Caco-2 (cell line): ENCODE results near the gene BCL2L13. TPM values are rescaled to one million over a fixed set of nuclear protein-coding genes. Genes with fewer than 3 reads are reported as not detected.
A peak's percentile ranks its signal among the peaks of the same experiment; 100 is the strongest.
"Not testable (repeated sequence)": the region's sequence is repeated elsewhere in the genome, so short reads cannot be mapped to it uniquely, and the experiment has no call there.

ENCODE experiments used
- BruUV-seq: library from RNA; stranded (reverse); fragments of 400-500 nt; replicated peaks from 2 replicates; lab custom pipeline; 2021; lab: Mats Ljungman, UMichigan
- CTCF ChIA-PET: fragments of 300-600 bp; sonication (Branson Sonifier 250); formaldehyde crosslinking; loops from one replicate; lab custom pipeline; 2022; ENCODE audit warnings: antibody characterized with exemption; lab: Charles Lee
- POLR2A ChIA-PET: fragments of 300-600 bp; sonication (Branson Sonifier 250); formaldehyde crosslinking; loops from one replicate; lab custom pipeline; 2022; ENCODE audit warnings: antibody characterized with exemption; lab: Charles Lee
- DNase-seq, 2 experiments: peaks; one replicate each; pipeline versions ENCODE4 v3.0.0 to v3.0.0-alpha.2; 2020 to 2022
- H3K27me3 ChIP-seq: replicated peaks from 2 replicates; pipeline ENCODE4 v1.6.0; 2011; ENCODE audit warnings: low read length; ENCODE audit not compliant: control insufficient read depth, insufficient read depth
- H3K36me3 ChIP-seq: 2 replicates; pipeline ENCODE4 v1.5.1; 2011; ENCODE audit warnings: low read length; ENCODE audit not compliant: control insufficient read depth, insufficient read depth
- H3K4me1 ChIP-seq: fragments of 250-450 bp; sonication (Bioruptor Pico); 2 replicates; pipeline ENCODE4 v1.5.1; 2020; ENCODE audit warnings: mild to moderate bottlenecking
- H3K4me3 ChIP-seq: 2 replicates; pipeline ENCODE4 v1.5.1; 2011; ENCODE audit warnings: low read depth, mild to moderate bottlenecking, control low read depth, low read length
- H3K9me3 ChIP-seq: fragments of 250-450 bp; sonication (Bioruptor Pico); 2 replicates; pipeline ENCODE4 v1.5.1; 2020; ENCODE audit warnings: mild to moderate bottlenecking, moderate library complexity
- H3K27ac Mint-ChIP-seq: one replicate; pipeline ENCODE4 v1.8.0; 2022; ENCODE audit warnings: mixed read lengths; ENCODE audit not compliant: unreplicated experiment
- H3K27me3 Mint-ChIP-seq: one replicate; pipeline ENCODE4 v1.8.0; 2022; ENCODE audit warnings: mixed read lengths; ENCODE audit not compliant: insufficient read depth, unreplicated experiment
- H3K36me3 Mint-ChIP-seq: one replicate; pipeline ENCODE4 v1.8.0; 2022; ENCODE audit warnings: mild to moderate bottlenecking, mixed read lengths; ENCODE audit not compliant: insufficient read depth, unreplicated experiment
- H3K4me1 Mint-ChIP-seq: one replicate; pipeline ENCODE4 v1.8.0; 2022; ENCODE audit warnings: low read depth, mixed read lengths; ENCODE audit not compliant: unreplicated experiment
- H3K4me3 Mint-ChIP-seq: one replicate; pipeline ENCODE4 v1.8.0; 2022; ENCODE audit warnings: mild to moderate bottlenecking, moderate library complexity, mixed read lengths; ENCODE audit not compliant: unreplicated experiment
- H3K9me3 Mint-ChIP-seq: one replicate; pipeline ENCODE4 v1.8.0; 2022; ENCODE audit warnings: mixed read lengths; ENCODE audit not compliant: unreplicated experiment
- intact Hi-C: fragments of 100-400 bp; cut with micrococcal nuclease; formaldehyde crosslinking; loops from one replicate; pipeline ENCODE4 v1.10.0; 2022; ENCODE audit not compliant: unreplicated experiment
- total RNA-seq: library from RNA; stranded (reverse); gene quantifications from 2 replicates; pipeline ENCODE4 v1.2.3, GENCODE V29; 2022
- TF ChIP-seq, protein P1 (sequence below), 2 experiments: fragments of 200-600 bp in 1 of 2; IDR thresholded peaks; 1 replicate in 1 of 2; 2 replicates in 1 of 2; pipeline versions ENCODE4 v1.5.1 to v1.8.0; 2011 to 2022; ENCODE audit warnings: antibody characterized with exemption in 1 of 2, control low read depth in 1 of 2, inconsistent platforms in 1 of 2, low read depth in 1 of 2, low read length in 1 of 2, mild to moderate bottlenecking in 1 of 2, moderate library complexity in 1 of 2; ENCODE audit not compliant: insufficient read depth in 1 of 2, severe bottlenecking in 1 of 2, unreplicated experiment in 1 of 2

BCL2L13 gene
- total RNA-seq, 1 experiment from 2014 or later = 34.3 TPM

DNA sequence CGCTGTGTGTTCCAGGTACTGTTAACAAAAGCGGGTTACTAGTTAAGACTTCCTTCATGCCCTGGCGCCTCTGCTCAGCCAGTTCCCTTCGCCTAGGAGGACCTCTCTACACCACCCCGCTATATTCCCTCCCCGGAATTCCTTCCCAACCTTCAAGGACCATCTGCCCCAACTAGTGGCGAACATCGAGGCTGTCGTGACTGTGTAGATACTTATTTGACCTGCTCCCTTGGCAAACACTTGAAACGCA, 450 bp upstream of the BCL2L13 start:
- TF ChIP-seq, protein P1, sequence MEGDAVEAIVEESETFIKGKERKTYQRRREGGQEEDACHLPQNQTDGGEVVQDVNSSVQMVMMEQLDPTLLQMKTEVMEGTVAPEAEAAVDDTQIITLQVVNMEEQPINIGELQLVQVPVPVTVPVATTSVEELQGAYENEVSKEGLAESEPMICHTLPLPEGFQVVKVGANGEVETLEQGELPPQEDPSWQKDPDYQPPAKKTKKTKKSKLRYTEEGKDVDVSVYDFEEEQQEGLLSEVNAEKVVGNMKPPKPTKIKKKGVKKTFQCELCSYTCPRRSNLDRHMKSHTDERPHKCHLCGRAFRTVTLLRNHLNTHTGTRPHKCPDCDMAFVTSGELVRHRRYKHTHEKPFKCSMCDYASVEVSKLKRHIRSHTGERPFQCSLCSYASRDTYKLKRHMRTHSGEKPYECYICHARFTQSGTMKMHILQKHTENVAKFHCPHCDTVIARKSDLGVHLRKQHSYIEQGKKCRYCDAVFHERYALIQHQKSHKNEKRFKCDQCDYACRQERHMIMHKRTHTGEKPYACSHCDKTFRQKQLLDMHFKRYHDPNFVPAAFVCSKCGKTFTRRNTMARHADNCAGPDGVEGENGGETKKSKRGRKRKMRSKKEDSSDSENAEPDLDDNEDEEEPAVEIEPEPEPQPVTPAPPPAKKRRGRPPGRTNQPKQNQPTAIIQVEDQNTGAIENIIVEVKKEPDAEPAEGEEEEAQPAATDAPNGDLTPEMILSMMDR (IDR thresholded peaks at IDR 0.05; ENCODE audit: insufficient read depth in 1 of 2, low read depth in 1 of 2, low read length in 1 of 2, severe bottlenecking in 1 of 2, unreplicated experiment in 1 of 2) = peak in 1 of 2 experiments; percentile 26
- H3K4me3 Mint-ChIP-seq = peak overlapping the region; percentile 94
- Histone ChIP-seq H3K9me3 (no peaks in the 10 kb centered on the region), H3K27me3 (no peaks in the 10 kb centered on the region), H3K36me3 (no peaks in the 10 kb centered on the region), H3K4me3 (peak overlapping the region; percentile 67), H3K4me1 (peaks cover 20% of the 10 kb centered on the region)
- peak overlapping the region; percentile 95 for H3K27ac Mint-ChIP-seq
- H3K36me3 Mint-ChIP-seq = peaks cover 41% of the 10 kb centered on the region
- intact Hi-C loops = no loop called here
- CTCF ChIA-PET = interaction anchor here (1.0 kb wide), 1 partner anchor 20 kb away, joined by 3 read pairs; no protein-coding TSS in a partner anchor
- peaks cover 18% of the 10 kb centered on the region for H3K4me1 Mint-ChIP-seq
- BruUV-seq = no TSS peak
- no peaks in the 10 kb centered on the region for H3K27me3 Mint-ChIP-seq
- no peaks in the 10 kb centered on the region for H3K9me3 Mint-ChIP-seq
- DNase-seq = no peak
- POLR2A ChIA-PET = no interaction called here

DNA sequence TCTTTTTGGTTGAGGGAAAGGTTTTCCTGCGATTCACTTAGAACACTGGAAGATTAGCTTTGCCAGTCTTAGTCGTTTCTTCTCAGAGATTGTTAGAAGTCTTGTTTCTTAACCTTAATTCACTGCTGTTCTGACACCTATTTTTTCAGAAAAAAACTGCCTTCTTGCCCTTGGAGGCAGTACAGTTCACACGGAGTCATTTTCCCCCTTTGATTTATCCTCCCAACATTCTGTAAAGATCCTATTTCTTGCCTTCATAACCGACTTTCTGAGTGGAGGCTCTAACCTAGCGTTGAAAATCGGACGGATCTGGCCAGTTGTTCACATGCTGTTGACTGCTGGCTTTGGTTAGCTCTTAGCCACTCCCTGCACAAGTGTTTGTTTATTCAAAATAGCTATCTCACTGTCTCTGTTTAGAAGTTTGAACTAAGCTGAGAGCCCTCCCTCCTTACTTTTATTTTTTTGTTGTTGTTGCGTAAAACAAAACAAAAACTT, 737 bp downstream of the BCL2L13 start:
- peak in 1 of 2 experiments; percentile 56 for DNase-seq
- intact Hi-C loops = no loop called here
- peaks cover 8% of the 10 kb centered on the region for H3K4me1 Mint-ChIP-seq
- peaks cover 12% of the 10 kb centered on the region for H3K4me1 ChIP-seq
- POLR2A ChIA-PET = interaction anchor here (0.6 to 1.6 kb wide), 6 partner anchors 10 to 422 kb away, joined by 3 to 6 read pairs (median 4); no protein-coding TSS in a partner anchor
- H3K27me3 Mint-ChIP-seq = no peaks in the 10 kb centered on the region
- H3K27ac Mint-ChIP-seq = peak overlapping the region; percentile 95
- TF ChIP-seq, protein P1 (IDR thresholded peaks at IDR 0.05; ENCODE audit: insufficient read depth in 1 of 2, low read depth in 1 of 2, low read length in 1 of 2, severe bottlenecking in 1 of 2, unreplicated experiment in 1 of 2) = no peak
- H3K9me3 ChIP-seq = no peaks in the 10 kb centered on the region
- peak overlapping the region; percentile 67 for H3K4me3 ChIP-seq
- H3K9me3 Mint-ChIP-seq = no peaks in the 10 kb centered on the region
- CTCF ChIA-PET = no interaction called here
- H3K36me3 Mint-ChIP-seq = peaks cover 38% of the 10 kb centered on the region
- H3K4me3 Mint-ChIP-seq = peak overlapping the region; percentile 94
- H3K27me3 ChIP-seq = no peaks in the 10 kb centered on the region
- no peaks in the 10 kb centered on the region for H3K36me3 ChIP-seq
- TSS peak; percentile 88 for BruUV-seq

DNA sequence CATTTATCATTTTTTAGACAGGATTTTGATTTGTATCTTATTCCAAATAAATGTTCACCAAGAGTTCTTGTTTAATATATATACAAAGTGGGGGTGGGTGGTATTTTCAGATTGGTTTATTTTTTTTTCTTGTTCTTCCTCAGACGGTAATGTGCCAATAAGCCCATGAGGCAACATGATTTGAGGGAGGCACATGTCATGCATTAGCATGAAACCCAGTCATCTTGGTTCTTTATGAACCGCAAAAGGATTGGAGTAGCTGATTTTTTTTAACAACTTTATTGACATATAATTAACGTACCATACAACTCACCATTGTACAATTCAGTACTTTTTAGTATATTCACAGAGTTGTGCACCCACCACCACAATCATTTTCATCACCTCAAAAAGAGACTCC, 2.7 kb downstream of the BCL2L13 start:
- Mint-ChIP-seq H3K4me3 (no peak overlapping the region), H3K4me1 (peaks cover 8% of the 10 kb centered on the region), H3K27ac (no peak overlapping the region), H3K9me3 (no peaks in the 10 kb centered on the region), H3K27me3 (no peaks in the 10 kb centered on the region), H3K36me3 (peaks cover 38% of the 10 kb centered on the region)
- intact Hi-C loops = no loop called here
- CTCF ChIA-PET = no interaction called here
- Histone ChIP-seq H3K9me3 (no peaks in the 10 kb centered on the region), H3K4me3 (no peak overlapping the region), H3K27me3 (no peaks in the 10 kb centered on the region), H3K36me3 (no peaks in the 10 kb centered on the region), H3K4me1 (peaks cover 8% of the 10 kb centered on the region)
- no peak for DNase-seq
- POLR2A ChIA-PET = no interaction called here
- BruUV-seq = TSS peak; percentile 3
- TF ChIP-seq, protein P1 (IDR thresholded peaks at IDR 0.05; ENCODE audit: insufficient read depth in 1 of 2, low read depth in 1 of 2, low read length in 1 of 2, severe bottlenecking in 1 of 2, unreplicated experiment in 1 of 2) = no peak

DNA sequence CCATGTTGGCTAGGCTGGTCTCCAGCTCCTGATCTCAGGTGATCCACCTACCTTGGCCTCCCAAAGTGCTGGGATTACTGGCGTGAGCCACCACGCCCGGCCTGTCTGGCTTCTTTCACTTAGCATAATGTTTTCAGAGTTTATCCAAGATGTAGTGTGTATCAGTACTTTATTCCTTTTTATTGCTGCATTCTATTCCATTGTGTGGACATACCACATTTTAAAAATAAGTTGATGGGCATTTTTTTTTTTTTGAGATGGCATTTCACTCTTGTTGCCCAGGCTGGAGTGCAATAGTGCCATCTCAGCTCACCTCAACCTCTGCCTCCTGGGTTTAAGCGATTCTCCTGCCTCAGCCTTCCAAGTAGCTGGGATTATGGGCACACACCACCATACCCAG, 3.8 kb downstream of the BCL2L13 start:
- CTCF ChIA-PET, H3K27ac Mint-ChIP-seq, H3K4me3 Mint-ChIP-seq, H3K9me3 ChIP-seq, POLR2A ChIA-PET, BruUV-seq, H3K27me3 ChIP-seq, H3K9me3 Mint-ChIP-seq, H3K36me3 ChIP-seq, H3K4me1 ChIP-seq, H3K4me3 ChIP-seq, H3K27me3 Mint-ChIP-seq, intact Hi-C loops, DNase-seq: not testable (repeated sequence)
- peaks cover 38% of the 10 kb centered on the region for H3K36me3 Mint-ChIP-seq
- peaks cover 11% of the 10 kb centered on the region for H3K4me1 Mint-ChIP-seq
